ENCODE measurements around the gene CCDC50.

- no peak for TF ChIP-seq POLR2AphosphoS5 (IDR thresholded peaks at IDR 0.05; ENCODE audit: low read depth, low read length)
- no peak for TF ChIP-seq HDAC6 (IDR thresholded peaks at IDR 0.05; ENCODE audit: low read depth, low read length)
- no peak for TF ChIP-seq RAD21 (IDR thresholded peaks at IDR 0.05 in 1 of 2, conservative IDR thresholded peaks at IDR 0.05 in 1 of 2; ENCODE audit: low read depth in 2 of 2, low read length in 2 of 2)
- TF ChIP-seq YY1 (IDR thresholded peaks at IDR 0.05; ENCODE audit: low read depth, low read length) = no peak
- TF ChIP-seq CTCF (IDR thresholded peaks at IDR 0.05; ENCODE audit: control extremely low read depth in 1 of 3, insufficient read depth in 1 of 3, low read depth in 1 of 3, low read length in 3 of 3) = no peak
- no peak for TF ChIP-seq CEBPB (IDR thresholded peaks at IDR 0.05; ENCODE audit: low read depth, low read length)
- no peak for TF ChIP-seq HDAC2 (IDR thresholded peaks at IDR 0.05; ENCODE audit: borderline replicate concordance in 1 of 2, low read depth in 2 of 2, low read length in 2 of 2)
- TF ChIP-seq GTF2F1 (IDR thresholded peaks at IDR 0.05; ENCODE audit: borderline replicate concordance, low read depth, low read length) = no peak
- TF ChIP-seq POLR2A (IDR thresholded peaks at IDR 0.05; ENCODE audit: control extremely low read depth in 1 of 2, low read depth in 2 of 2, low read length in 2 of 2) = no peak
- no peak for TF ChIP-seq PHF8 (conservative IDR thresholded peaks at IDR 0.05; ENCODE audit: low read depth, low read length)
- TF ChIP-seq ATF2 (IDR thresholded peaks at IDR 0.05; ENCODE audit: low read length) = no peak
These were observed 13.2 kb downstream of the CCDC50 start for GRCh38 chr3:191342411-191342810.

Measured in H1 (cell line).